CD14-positive monocyte (primary cell): ENCODE results near the gene DVL2. TPM values are rescaled to one million over a fixed set of nuclear protein-coding genes. Genes with fewer than 3 reads are reported as not detected.

Experiments
- DNase-seq, 3 donors: peaks; one replicate each; pipeline ENCODE4 v3.0.0-alpha.2; 2011 to 2022
- H2AFZ ChIP-seq: 2 replicates; pipeline ENCODE4 v1.6.0; 2012; ENCODE audit warnings: mild to moderate bottlenecking, low read depth, low read length, inconsistent platforms; ENCODE audit not compliant: insufficient read depth, poor library complexity, severe bottlenecking
- H3K27ac ChIP-seq, 2 donors: 1 replicate in 1 of 2; 2 replicates in 1 of 2; pipeline ENCODE4 v1.5.1; 2012 to 2013; ENCODE audit warnings: low read length in 2 of 2, control low read depth in 1 of 2, inconsistent platforms in 1 of 2, low read depth in 1 of 2, mild to moderate bottlenecking in 1 of 2
- H3K27me3 ChIP-seq, 2 donors: one replicate each; pipeline versions ENCODE4 v1.6.0 to v1.6.1; 2011 to 2013; ENCODE audit warnings: low read length in 2 of 2; ENCODE audit not compliant: control insufficient read depth in 2 of 2, insufficient read depth in 2 of 2
- H3K36me3 ChIP-seq, 2 donors: replicated peaks in 1 of 2; 1 replicate in 1 of 2; 2 replicates in 1 of 2; pipeline versions ENCODE4 v1.5.1 to v1.6.1; 2012 to 2013; ENCODE audit warnings: low read length in 2 of 2, control low read depth in 1 of 2, inconsistent platforms in 1 of 2, mild to moderate bottlenecking in 1 of 2; ENCODE audit not compliant: insufficient read depth in 2 of 2, control insufficient read depth in 1 of 2
- H3K4me1 ChIP-seq, 2 donors: 1 replicate in 1 of 2; 2 replicates in 1 of 2; pipeline versions ENCODE4 v1.5.1 to v1.6.1; 2012 to 2013; ENCODE audit warnings: low read length in 2 of 2, control low read depth in 1 of 2, inconsistent platforms in 1 of 2, mild to moderate bottlenecking in 1 of 2, moderate library complexity in 1 of 2; ENCODE audit not compliant: insufficient read depth in 2 of 2, control insufficient read depth in 1 of 2
- H3K4me2 ChIP-seq: replicated peaks from 2 replicates; pipeline ENCODE3; 2012; ENCODE audit warnings: low read length, moderate library complexity, mild to moderate bottlenecking; ENCODE audit not compliant: poor library complexity, severe bottlenecking; ENCODE audit errors: extremely low read depth
- H3K4me3 ChIP-seq, 3 experiments: fragments of 200-600 bp in 1 of 3; sonication (generic) in 1 of 3; replicated peaks in 1 of 3; 1 replicate in 2 of 3; 2 replicates in 1 of 3; pipeline ENCODE4 v1.5.1; 2011 to 2013; ENCODE audit warnings: low read length in 3 of 3, mild to moderate bottlenecking in 3 of 3, control low read depth in 2 of 3, low read depth in 2 of 3, inconsistent platforms in 1 of 3, moderate library complexity in 1 of 3
- H3K79me2 ChIP-seq: 2 replicates; pipeline ENCODE4 v1.6.0; 2012; ENCODE audit warnings: mild to moderate bottlenecking, control low read depth, inconsistent platforms, low read length, moderate library complexity; ENCODE audit not compliant: insufficient read depth
- H3K9ac ChIP-seq: 2 replicates; pipeline ENCODE4 v1.6.0; 2017; ENCODE audit warnings: low read length, mild to moderate bottlenecking; ENCODE audit not compliant: insufficient read depth, poor library complexity, severe bottlenecking
- H3K9me3 ChIP-seq, 2 donors: replicated peaks in 1 of 2; 1 replicate in 1 of 2; 2 replicates in 1 of 2; pipeline versions ENCODE4 v1.5.1 to v1.6.1; 2012 to 2013; ENCODE audit warnings: low read length in 2 of 2, control low read depth in 1 of 2; ENCODE audit not compliant: control insufficient read depth in 1 of 2, insufficient read depth in 1 of 2
- H4K20me1 ChIP-seq: 2 replicates; pipeline ENCODE4 v1.6.0; 2012; ENCODE audit warnings: mild to moderate bottlenecking, low read length, control low read depth, moderate library complexity; ENCODE audit not compliant: insufficient read depth
- H3K27ac Mint-ChIP-seq, 7 donors: one replicate each; pipeline ENCODE4 v1.8.0; 2020; ENCODE audit warnings: mild to moderate bottlenecking in 7 of 7, mixed read lengths in 7 of 7, moderate library complexity in 6 of 7, inconsistent platforms in 2 of 7
- H3K27me3 Mint-ChIP-seq, 3 donors: one replicate each; pipeline ENCODE4 v1.8.0; 2021 to 2022; ENCODE audit warnings: low read depth in 3 of 3, mild to moderate bottlenecking in 3 of 3, mixed read lengths in 3 of 3, moderate library complexity in 3 of 3, inconsistent platforms in 1 of 3
- H3K36me3 Mint-ChIP-seq, 2 donors: one replicate each; pipeline ENCODE4 v1.8.0; 2020; ENCODE audit warnings: mixed read lengths in 2 of 2, inconsistent platforms in 1 of 2, mild to moderate bottlenecking in 1 of 2
- H3K4me1 Mint-ChIP-seq: one replicate; pipeline ENCODE4 v1.8.0; 2020; ENCODE audit warnings: mild to moderate bottlenecking, mixed read lengths
- H3K4me3 Mint-ChIP-seq, 2 donors: one replicate each; pipeline ENCODE4 v1.8.0; 2020; ENCODE audit warnings: mild to moderate bottlenecking in 2 of 2, mixed read lengths in 2 of 2, moderate library complexity in 1 of 2
- H3K9me3 Mint-ChIP-seq, 7 donors: one replicate each; pipeline ENCODE4 v1.8.0; 2020 to 2022; ENCODE audit warnings: mixed read lengths in 7 of 7, mild to moderate bottlenecking in 6 of 7, moderate library complexity in 6 of 7, inconsistent platforms in 2 of 7
- CTCF ChIP-seq: fragments of 200-600 bp; IDR thresholded peaks from one replicate; pipeline ENCODE4 v1.8.0; 2022; ENCODE audit warnings: antibody characterized with exemption, mild to moderate bottlenecking
- WGBS: methylation state at CpG from one replicate; pipeline ENCODE4 v1.1.5; 2013; ENCODE audit warnings: missing lambda C conversion rate; ENCODE audit not compliant: insufficient coverage; 5-methylcytosine and 5-hydroxymethylcytosine counted together
- intact Hi-C, 2 donors: fragments of 100-400 bp; cut with micrococcal nuclease; formaldehyde crosslinking; loops; one replicate each; pipeline versions ENCODE4 v1.15.0 to v1.15.1; 2023
- polyA plus RNA-seq, 3 donors: library from polyadenylated mRNA; depleted of rRNA in 1 of 3; unstranded in 2 of 3; stranded (reverse) in 1 of 3; fragments of 300-500 nt in 2 of 3; fragments of >200 nt in 1 of 3; fragmentation: Illumina TruSeq in 2 of 3; gene quantifications; 1 replicate in 2 of 3; 2 replicates in 1 of 3; pipeline ENCODE4 v1.2.3, GENCODE V29; 2012 to 2021

Gene DVL2
- polyA plus RNA-seq, 3 donors = 6.7 to 7.8 (median 7.0) TPM

GRCh38 chr17:7228920-7229319, 5.4 kb downstream of the DVL2 start:
- Mint-ChIP-seq H3K27me3 (no peaks in the 10 kb centered on the region), H3K36me3 (peaks cover 56 to 67% of the 10 kb centered on the region in 2 donors), H3K27ac (peak overlapping the region in 1 of 7 donors; percentile 53), H3K4me1 (peaks cover 22% of the 10 kb centered on the region), H3K9me3 (no peaks in the 10 kb centered on the region), H3K4me3 (no peak overlapping the region)
- DNase-seq = no peak
- Histone ChIP-seq H3K36me3 (peaks cover 43 to 69% of the 10 kb centered on the region in 2 donors), H3K27me3 (no peaks in the 10 kb centered on the region), H3K4me3 (no peak overlapping the region), H3K27ac (no peak overlapping the region), H3K4me2 (no peak overlapping the region), H3K4me1 (peaks cover 20 to 25% of the 10 kb centered on the region in 2 donors), H4K20me1 (peaks cover 8% of the 10 kb centered on the region), H3K9ac (no peak overlapping the region), H3K79me2 (peaks cover 38% of the 10 kb centered on the region), H2AFZ (no peak overlapping the region), H3K9me3 (no peaks in the 10 kb centered on the region)
- 95% methylated on average over 13 of the region's 14 CpGs for WGBS
- no peak for TF ChIP-seq CTCF
- intact Hi-C loops = no loop called here

- no peak overlapping the region for H3K4me2 ChIP-seq
- H3K9ac ChIP-seq = no peak overlapping the region
- intact Hi-C loops = no loop called here
- H3K4me3 ChIP-seq = no peak overlapping the region
- H3K36me3 ChIP-seq = peaks cover 62 to 88% of the 10 kb centered on the region in 2 donors
- H3K4me1 ChIP-seq = peaks cover 3 to 7% of the 10 kb centered on the region in 2 donors
- H4K20me1 ChIP-seq = peaks cover 6% of the 10 kb centered on the region
- no peak overlapping the region for H3K4me3 Mint-ChIP-seq
- peaks cover 7% of the 10 kb centered on the region for H3K4me1 Mint-ChIP-seq
- 95% methylated on average over 29 of the region's 31 CpGs for WGBS
- peaks cover 19% of the 10 kb centered on the region for H3K79me2 ChIP-seq
- H2AFZ ChIP-seq = no peak overlapping the region
- no peaks in the 10 kb centered on the region for H3K27me3 ChIP-seq
- H3K9me3 Mint-ChIP-seq = no peaks in the 10 kb centered on the region
- peak overlapping the region in 2 of 7 donors; percentile 45 to 60 for H3K27ac Mint-ChIP-seq
- no peaks in the 10 kb centered on the region for H3K9me3 ChIP-seq
- peaks cover 73 to 86% of the 10 kb centered on the region in 2 donors for H3K36me3 Mint-ChIP-seq
- DNase-seq = no peak
- no peaks in the 10 kb centered on the region for H3K27me3 Mint-ChIP-seq
- TF ChIP-seq CTCF = no peak
- no peak overlapping the region for H3K27ac ChIP-seq
Measured at GRCh38 chr17:7226721-7227710, 7.3 kb downstream of the DVL2 start.
